Glomerular visceral epithelial cell (primary cell): ENCODE measurements around the gene JUND.

Source experiments
- DNase-seq: peaks from one replicate; pipeline ENCODE4 v3.0.0-alpha.2; 2016; ENCODE audit errors: extremely low spot score

JUND gene

GRCh38 chr19:18269070-18269723, 12.2 kb downstream of the JUND start:
- DNase-seq = no peak

- no peak for DNase-seq
Measured at GRCh38 chr19:18266771-18267686, 14.4 kb downstream of the JUND start.

- no peak for DNase-seq
Measured at GRCh38 chr19:18265582-18265981, 15.8 kb downstream of the JUND start.

GRCh38 chr19:18264971-18265540, 16.4 kb downstream of the JUND start:
- DNase-seq = no peak

- no peak for DNase-seq
Measured at GRCh38 chr19:18264137-18264854, 17.1 kb downstream of the JUND start.

- DNase-seq = no peak
Measured at GRCh38 chr19:18263324-18264136, 17.9 kb downstream of the JUND start.

GRCh38 chr19:18262917-18263316, 18.5 kb downstream of the JUND start:
- DNase-seq = no peak

- DNase-seq = no peak
Measured at GRCh38 chr19:18262144-18262543, 19.3 kb downstream of the JUND start.

- no peak for DNase-seq
Measured at GRCh38 chr19:18261474-18261873, 19.9 kb downstream of the JUND start.

GRCh38 chr19:18259893-18260292, 21.5 kb downstream of the JUND start:
- no peak for DNase-seq

GRCh38 chr19:18257503-18258470, 23.6 kb downstream of the JUND start:
- DNase-seq = no peak

GRCh38 chr19:18254546-18255503, 26.6 kb downstream of the JUND start:
- no peak for DNase-seq

GRCh38 chr19:18253716-18254115, 27.7 kb downstream of the JUND start:
- DNase-seq = no peak

- DNase-seq = no peak
Measured at GRCh38 chr19:18253130-18253529, 28.3 kb downstream of the JUND start.

- DNase-seq = no peak
Measured at GRCh38 chr19:18252370-18252717, 29.1 kb downstream of the JUND start.

GRCh38 chr19:18251587-18252369, 29.6 kb downstream of the JUND start:
- DNase-seq = peak; percentile 73

- no peak for DNase-seq
Measured at GRCh38 chr19:18249834-18250233, 31.6 kb downstream of the JUND start.

GRCh38 chr19:18245297-18245696, 36.1 kb downstream of the JUND start:
- DNase-seq = no peak
